ENCODE data around the gene ATP5MG. TPM values are rescaled to one million over a fixed set of nuclear protein-coding genes. Genes with fewer than 3 reads are reported as not detected.

ATP5MG gene
- total and polyA plus RNA-seq, 10 of the 15 experiments (the other 5 are each of a cell fraction or from before 2014, with no cell fraction given), result 211 to 2,276 (median 633) TPM

DNA sequence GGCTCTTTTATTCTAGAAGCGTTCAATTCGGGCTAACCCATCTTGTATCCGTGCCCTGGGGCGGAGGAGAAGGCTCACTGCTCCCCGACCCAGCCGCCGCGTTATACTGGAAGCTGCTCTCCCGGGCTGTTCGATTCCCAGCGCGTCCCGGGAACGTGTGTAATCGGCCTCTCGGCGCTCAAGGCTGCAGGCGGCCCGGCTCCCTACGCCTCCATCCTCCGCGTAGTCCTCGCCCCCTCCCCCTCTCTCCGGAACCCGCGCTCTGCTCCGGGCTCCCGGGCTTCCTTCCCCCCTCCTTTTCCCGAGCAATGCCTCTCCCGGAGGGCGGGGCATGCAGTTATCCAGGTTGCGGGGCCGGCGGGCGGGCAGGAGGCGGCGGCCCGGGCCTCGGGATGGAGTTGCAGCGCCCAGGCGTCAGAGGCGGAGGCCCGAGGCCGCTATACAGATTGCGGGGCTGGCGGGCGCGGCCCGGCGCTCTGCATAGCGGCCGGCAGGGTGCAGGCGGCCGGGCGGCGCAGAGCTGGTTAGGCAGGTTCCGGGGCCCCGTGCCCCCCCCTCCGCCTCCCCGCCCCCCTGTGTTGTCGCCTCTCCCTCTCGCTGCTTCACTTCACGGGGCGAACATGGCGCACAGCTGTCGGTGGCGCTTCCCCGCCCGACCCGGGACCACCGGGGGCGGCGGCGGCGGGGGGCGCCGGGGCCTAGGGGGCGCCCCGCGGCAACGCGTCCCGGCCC lies 34.7 kb downstream of the ATP5MG start, which contains the start of gene KMT2A (continued):
- TF ChIP-seq, protein P1, sequence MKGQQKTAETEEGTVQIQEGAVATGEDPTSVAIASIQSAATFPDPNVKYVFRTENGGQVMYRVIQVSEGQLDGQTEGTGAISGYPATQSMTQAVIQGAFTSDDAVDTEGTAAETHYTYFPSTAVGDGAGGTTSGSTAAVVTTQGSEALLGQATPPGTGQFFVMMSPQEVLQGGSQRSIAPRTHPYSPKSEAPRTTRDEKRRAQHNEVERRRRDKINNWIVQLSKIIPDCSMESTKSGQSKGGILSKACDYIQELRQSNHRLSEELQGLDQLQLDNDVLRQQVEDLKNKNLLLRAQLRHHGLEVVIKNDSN (IDR thresholded peaks at IDR 0.05; ENCODE audit: borderline replicate concordance, extremely low read length, insufficient read depth, low read depth, low read length), result no peak
- TF ChIP-seq NR2C1 (IDR thresholded peaks at IDR 0.05), result peak; percentile 63
- TF ChIP-seq NR2C2 (IDR thresholded peaks at IDR 0.05; ENCODE audit: borderline replicate concordance, control insufficient read depth, insufficient read length, low read depth), result no peak
- peak; percentile 31 for TF ChIP-seq RELA (IDR thresholded peaks at IDR 0.05; ENCODE audit: borderline replicate concordance, partially characterized antibody)
- TF ChIP-seq, protein P2, sequence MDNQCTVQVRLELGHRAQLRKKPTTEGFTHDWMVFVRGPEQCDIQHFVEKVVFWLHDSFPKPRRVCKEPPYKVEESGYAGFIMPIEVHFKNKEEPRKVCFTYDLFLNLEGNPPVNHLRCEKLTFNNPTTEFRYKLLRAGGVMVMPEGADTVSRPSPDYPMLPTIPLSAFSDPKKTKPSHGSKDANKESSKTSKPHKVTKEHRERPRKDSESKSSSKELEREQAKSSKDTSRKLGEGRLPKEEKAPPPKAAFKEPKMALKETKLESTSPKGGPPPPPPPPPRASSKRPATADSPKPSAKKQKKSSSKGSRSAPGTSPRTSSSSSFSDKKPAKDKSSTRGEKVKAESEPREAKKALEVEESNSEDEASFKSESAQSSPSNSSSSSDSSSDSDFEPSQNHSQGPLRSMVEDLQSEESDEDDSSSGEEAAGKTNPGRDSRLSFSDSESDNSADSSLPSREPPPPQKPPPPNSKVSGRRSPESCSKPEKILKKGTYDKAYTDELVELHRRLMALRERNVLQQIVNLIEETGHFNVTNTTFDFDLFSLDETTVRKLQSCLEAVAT (IDR thresholded peaks at IDR 0.05), result peak; percentile 86
- TF ChIP-seq SRF (IDR thresholded peaks at IDR 0.05; ENCODE audit: low read depth in 2 of 2, low read length in 2 of 2), result 0 out of 4 replicates have a peak, but pooled peaks of 1 of the 2 experiments have one; percentile 48
- TF ChIP-seq IKZF2 (IDR thresholded peaks at IDR 0.05), result peak; percentile 88
- TF ChIP-seq TBL1XR1 (IDR thresholded peaks at IDR 0.05; ENCODE audit: low read depth, low read length), result peak; percentile 94
- peak; percentile 77 to 85 for TF ChIP-seq BHLHE40 (IDR thresholded peaks at IDR 0.05; ENCODE audit: borderline replicate concordance in 1 of 2, low read depth in 2 of 2, low read length in 1 of 2)
- TF ChIP-seq ESRRA (IDR thresholded peaks at IDR 0.05; ENCODE audit: low read length), result peak; percentile 89
- peak; percentile 62; the same call in 1 of the 2 replicates for TF ChIP-seq TAF1 (IDR thresholded peaks at IDR 0.05; ENCODE audit: borderline replicate concordance, low read depth, low read length)
- TF ChIP-seq CHD1 (IDR thresholded peaks at IDR 0.05; ENCODE audit: low read depth, low read length), result no peak
- TF ChIP-seq CREB1 (IDR thresholded peaks at IDR 0.05; ENCODE audit: low read depth), result 0 out of 2 replicates have a peak, but pooled peaks have one; percentile 49
- TF ChIP-seq KLF5 (IDR thresholded peaks at IDR 0.05; ENCODE audit: partially characterized antibody), result peak; percentile 68
- TF ChIP-seq NBN (IDR thresholded peaks at IDR 0.05), result peak; percentile 86
- TF ChIP-seq, protein P3, sequence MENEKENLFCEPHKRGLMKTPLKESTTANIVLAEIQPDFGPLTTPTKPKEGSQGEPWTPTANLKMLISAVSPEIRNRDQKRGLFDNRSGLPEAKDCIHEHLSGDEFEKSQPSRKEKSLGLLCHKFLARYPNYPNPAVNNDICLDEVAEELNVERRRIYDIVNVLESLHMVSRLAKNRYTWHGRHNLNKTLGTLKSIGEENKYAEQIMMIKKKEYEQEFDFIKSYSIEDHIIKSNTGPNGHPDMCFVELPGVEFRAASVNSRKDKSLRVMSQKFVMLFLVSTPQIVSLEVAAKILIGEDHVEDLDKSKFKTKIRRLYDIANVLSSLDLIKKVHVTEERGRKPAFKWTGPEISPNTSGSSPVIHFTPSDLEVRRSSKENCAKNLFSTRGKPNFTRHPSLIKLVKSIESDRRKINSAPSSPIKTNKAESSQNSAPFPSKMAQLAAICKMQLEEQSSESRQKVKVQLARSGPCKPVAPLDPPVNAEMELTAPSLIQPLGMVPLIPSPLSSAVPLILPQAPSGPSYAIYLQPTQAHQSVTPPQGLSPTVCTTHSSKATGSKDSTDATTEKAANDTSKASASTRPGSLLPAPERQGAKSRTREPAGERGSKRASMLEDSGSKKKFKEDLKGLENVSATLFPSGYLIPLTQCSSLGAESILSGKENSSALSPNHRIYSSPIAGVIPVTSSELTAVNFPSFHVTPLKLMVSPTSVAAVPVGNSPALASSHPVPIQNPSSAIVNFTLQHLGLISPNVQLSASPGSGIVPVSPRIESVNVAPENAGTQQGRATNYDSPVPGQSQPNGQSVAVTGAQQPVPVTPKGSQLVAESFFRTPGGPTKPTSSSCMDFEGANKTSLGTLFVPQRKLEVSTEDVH (IDR thresholded peaks at IDR 0.05; ENCODE audit: low read depth, partially characterized antibody), result no peak
- TF ChIP-seq, protein P4, sequence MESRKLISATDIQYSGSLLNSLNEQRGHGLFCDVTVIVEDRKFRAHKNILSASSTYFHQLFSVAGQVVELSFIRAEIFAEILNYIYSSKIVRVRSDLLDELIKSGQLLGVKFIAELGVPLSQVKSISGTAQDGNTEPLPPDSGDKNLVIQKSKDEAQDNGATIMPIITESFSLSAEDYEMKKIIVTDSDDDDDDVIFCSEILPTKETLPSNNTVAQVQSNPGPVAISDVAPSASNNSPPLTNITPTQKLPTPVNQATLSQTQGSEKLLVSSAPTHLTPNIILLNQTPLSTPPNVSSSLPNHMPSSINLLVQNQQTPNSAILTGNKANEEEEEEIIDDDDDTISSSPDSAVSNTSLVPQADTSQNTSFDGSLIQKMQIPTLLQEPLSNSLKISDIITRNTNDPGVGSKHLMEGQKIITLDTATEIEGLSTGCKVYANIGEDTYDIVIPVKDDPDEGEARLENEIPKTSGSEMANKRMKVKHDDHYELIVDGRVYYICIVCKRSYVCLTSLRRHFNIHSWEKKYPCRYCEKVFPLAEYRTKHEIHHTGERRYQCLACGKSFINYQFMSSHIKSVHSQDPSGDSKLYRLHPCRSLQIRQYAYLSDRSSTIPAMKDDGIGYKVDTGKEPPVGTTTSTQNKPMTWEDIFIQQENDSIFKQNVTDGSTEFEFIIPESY (IDR thresholded peaks at IDR 0.05), result no peak
- TF ChIP-seq ASH2L (IDR thresholded peaks at IDR 0.05; ENCODE audit: borderline replicate concordance, low read depth), result no peak; the same call in 1 of the 2 replicates
- no peak for TF ChIP-seq MYB (IDR thresholded peaks at IDR 0.05; ENCODE audit: borderline replicate concordance, low read depth, low read length)
- peak; percentile 100 for TF ChIP-seq IKZF1 (conservative IDR thresholded peaks at IDR 0.05)
- TF ChIP-seq SIN3A (IDR thresholded peaks at IDR 0.05; ENCODE audit: low read depth, low read length), result peak; percentile 37
- TF ChIP-seq CHD2 (IDR thresholded peaks at IDR 0.05; ENCODE audit: borderline replicate concordance, low read depth, low read length), result peak; percentile 40; the same call in 1 of the 2 replicates

Measured in GM12878 (cell line).